Raji (cell line): Measurements from ENCODE around the gene PRKG1.

ENCODE experiments used
- POLR2A ChIP-seq: IDR thresholded peaks from 2 replicates; pipeline ENCODE4 v1.6.1; 2011; ENCODE audit warnings: low read depth, low read length, control low read depth; ENCODE audit not compliant: insufficient read depth

The PRKG1 gene

GRCh38 chr10:51215951-51216834 is 141.9 kb downstream of the PRKG1 start:
- no peak for TF ChIP-seq POLR2A

GRCh38 chr10:51217505-51217904 is 143.2 kb downstream of the PRKG1 start:
- no peak for TF ChIP-seq POLR2A

GRCh38 chr10:51224671-51225161 is 150.4 kb downstream of the PRKG1 start:
- TF ChIP-seq POLR2A, result no peak

- no peak for TF ChIP-seq POLR2A
These were observed 153.8 kb downstream of the PRKG1 start for GRCh38 chr10:51227897-51228713.

GRCh38 chr10:51228714-51229100 is 154.4 kb downstream of the PRKG1 start:
- TF ChIP-seq POLR2A, result no peak

GRCh38 chr10:51230887-51231585 is 156.7 kb downstream of the PRKG1 start:
- TF ChIP-seq POLR2A, result no peak

- no peak for TF ChIP-seq POLR2A
These were observed 157.5 kb downstream of the PRKG1 start for GRCh38 chr10:51231754-51232153.

- TF ChIP-seq POLR2A, result no peak
These were observed 159.2 kb downstream of the PRKG1 start for GRCh38 chr10:51233337-51234100.

- no peak for TF ChIP-seq POLR2A
These were observed 161.6 kb downstream of the PRKG1 start for GRCh38 chr10:51235865-51236264.

GRCh38 chr10:51239006-51239405 is 164.7 kb downstream of the PRKG1 start:
- no peak for TF ChIP-seq POLR2A

GRCh38 chr10:51241461-51241860 is 167.2 kb downstream of the PRKG1 start:
- no peak for TF ChIP-seq POLR2A

- TF ChIP-seq POLR2A, result no peak
These were observed 168.1 kb downstream of the PRKG1 start for GRCh38 chr10:51242393-51242792.

GRCh38 chr10:51244309-51244708 is 170.0 kb downstream of the PRKG1 start:
- TF ChIP-seq POLR2A, result no peak

- no peak for TF ChIP-seq POLR2A
These were observed 170.6 kb downstream of the PRKG1 start for GRCh38 chr10:51244748-51245490.
